Muscle of leg (tissue), 11 donors: ENCODE measurements around the gene HOXB13. TPM values are rescaled to one million over a fixed set of nuclear protein-coding genes. Genes with fewer than 3 reads are reported as not detected.
A peak's percentile ranks its signal among the peaks of the same experiment; 100 is the strongest.

Experiments used
- DNase-seq: peaks from one replicate; pipeline ENCODE4 v3.0.0; 2013
- H3K27ac ChIP-seq: one replicate; pipeline ENCODE4 v1.5.1; 2013; ENCODE audit warnings: mild to moderate bottlenecking, low read length, control low read depth
- H3K27me3 ChIP-seq: one replicate; pipeline ENCODE4 v1.6.1; 2013; ENCODE audit warnings: low read length; ENCODE audit not compliant: control insufficient read depth, insufficient read depth
- H3K36me3 ChIP-seq: one replicate; pipeline ENCODE4 v1.6.1; 2013; ENCODE audit warnings: low read length; ENCODE audit not compliant: control insufficient read depth, insufficient read depth
- H3K4me1 ChIP-seq: one replicate; pipeline ENCODE4 v1.6.1; 2013; ENCODE audit warnings: low read length; ENCODE audit not compliant: control insufficient read depth, insufficient read depth
- H3K4me3 ChIP-seq: one replicate; pipeline ENCODE4 v1.5.1; 2013; ENCODE audit warnings: low read length, control low read depth
- H3K9me3 ChIP-seq: replicated peaks from 2 replicates; pipeline ENCODE4 v1.6.1; 2013; ENCODE audit warnings: low read depth, low read length; ENCODE audit not compliant: control insufficient read depth
- WGBS: methylation state at CpG from one replicate; pipeline ENCODE4 v1.1.5; 2013; ENCODE audit warnings: missing lambda C conversion rate; ENCODE audit not compliant: insufficient coverage; 5-methylcytosine and 5-hydroxymethylcytosine counted together
- polyA plus RNA-seq, 8 donors: library from polyadenylated mRNA; unstranded; fragments of 120-200 nt; gene quantifications; one replicate each; pipeline versions ENCODE4 v1.2.1 to v1.2.3, GENCODE V29; 2013; ENCODE audit warnings: inconsistent platforms in 1 of 8, low replicate concordance in 1 of 8; ENCODE audit not compliant: insufficient read length in 8 of 8, insufficient read depth in 1 of 8
- total RNA-seq: library from RNA; stranded (reverse); fragments of 120-200 nt; gene quantifications from one replicate; pipeline ENCODE4 v1.2.4, GENCODE V29; 2013

HOXB13 gene
- total and polyA plus RNA-seq, 9 donors, result under 0.01 to 0.06 TPM; not detected in 7

DNA sequence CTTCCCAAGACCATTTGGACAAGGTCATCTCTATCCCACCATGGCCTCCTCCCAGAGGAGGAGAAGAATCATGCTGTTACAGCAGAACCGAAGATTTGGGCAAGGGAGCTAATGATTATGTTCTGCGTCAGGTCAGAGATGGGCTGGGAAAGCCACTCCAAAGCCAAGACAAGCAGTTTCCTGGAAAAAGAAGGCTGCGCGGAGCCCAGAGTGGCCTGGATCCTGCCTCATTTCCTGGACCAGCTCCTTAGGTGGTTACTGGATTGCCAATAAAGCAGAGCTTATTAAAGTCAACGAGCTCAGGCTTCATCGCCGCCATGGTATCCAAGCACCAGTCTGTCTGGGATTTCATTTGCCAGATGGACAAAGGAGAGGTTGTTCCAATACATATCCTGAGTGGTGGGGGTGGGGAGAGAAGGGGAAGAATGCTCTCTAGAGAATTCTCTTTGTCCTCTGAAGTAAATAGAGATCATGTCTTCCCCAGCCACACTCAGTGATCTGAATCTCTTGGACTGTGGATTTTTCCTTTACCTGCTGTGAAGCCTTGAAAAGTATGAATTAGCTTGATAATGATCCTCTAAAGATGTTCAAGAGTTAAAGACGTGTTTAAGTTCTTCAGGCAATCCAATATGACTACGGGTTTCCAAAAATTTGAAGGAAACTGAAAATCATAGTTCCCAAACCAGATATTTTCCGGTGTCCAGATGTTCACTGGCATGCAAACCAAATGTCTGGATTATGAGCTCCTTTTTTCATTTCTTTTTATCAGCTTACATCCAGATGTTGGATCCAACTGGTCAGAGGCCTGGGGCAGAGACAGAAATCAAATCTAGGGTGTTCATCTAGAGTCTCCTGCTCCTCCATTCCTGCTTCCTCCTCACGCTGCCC is 23.9 kb downstream of the HOXB13 start:
- Histone ChIP-seq H3K9me3 (no peaks in the 10 kb centered on the region), H3K4me3 (no peak overlapping the region), H3K36me3 (no peaks in the 10 kb centered on the region), H3K27ac (no peak overlapping the region), H3K27me3 (peaks cover 61% of the 10 kb centered on the region), H3K4me1 (peaks cover 2% of the 10 kb centered on the region)
- WGBS, result 31% methylated on average over 9 of the region's 11 CpGs
- DNase-seq, result peak; percentile 67

DNA sequence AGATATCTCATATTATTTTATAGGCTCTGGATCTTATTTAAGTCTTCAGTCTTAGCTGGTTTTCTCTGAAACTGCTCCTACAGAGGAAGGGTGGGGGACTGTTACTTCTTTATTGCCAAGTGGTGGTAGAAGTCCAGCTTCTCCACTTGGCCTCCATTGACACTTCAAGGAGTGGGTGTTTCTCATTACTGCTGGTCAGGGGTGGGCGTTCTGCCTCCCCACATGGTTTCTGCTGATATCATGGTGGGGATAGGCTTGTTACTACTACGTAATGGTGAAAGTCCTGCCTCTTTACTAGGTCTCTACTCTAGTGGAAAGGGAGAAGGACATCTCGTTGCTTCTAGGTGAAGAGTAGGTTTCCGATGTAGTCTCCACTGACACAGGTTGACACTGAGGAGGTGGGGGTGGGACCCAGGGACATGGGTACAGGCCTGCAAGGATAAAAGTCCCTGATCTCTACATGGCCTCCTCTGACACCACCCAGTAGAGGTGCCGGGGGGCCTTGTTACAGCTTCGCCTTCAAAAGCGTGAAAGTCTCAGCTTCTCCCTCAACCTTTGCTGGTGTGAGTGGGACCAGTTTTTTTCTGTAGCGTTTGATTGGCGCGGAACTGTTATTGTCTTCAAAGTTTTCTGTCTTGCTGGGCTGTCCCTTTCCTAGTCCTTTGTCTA is 26.6 kb downstream of the HOXB13 start:
- DNase-seq, result no peak
- Histone ChIP-seq H3K27me3 (peaks cover 43% of the 10 kb centered on the region), H3K36me3 (no peaks in the 10 kb centered on the region), H3K27ac (no peak overlapping the region), H3K4me1 (peaks cover 2% of the 10 kb centered on the region), H3K9me3 (no peaks in the 10 kb centered on the region), H3K4me3 (no peak overlapping the region)
- 97% methylated on average over 6 of the region's 10 CpGs for WGBS

DNA sequence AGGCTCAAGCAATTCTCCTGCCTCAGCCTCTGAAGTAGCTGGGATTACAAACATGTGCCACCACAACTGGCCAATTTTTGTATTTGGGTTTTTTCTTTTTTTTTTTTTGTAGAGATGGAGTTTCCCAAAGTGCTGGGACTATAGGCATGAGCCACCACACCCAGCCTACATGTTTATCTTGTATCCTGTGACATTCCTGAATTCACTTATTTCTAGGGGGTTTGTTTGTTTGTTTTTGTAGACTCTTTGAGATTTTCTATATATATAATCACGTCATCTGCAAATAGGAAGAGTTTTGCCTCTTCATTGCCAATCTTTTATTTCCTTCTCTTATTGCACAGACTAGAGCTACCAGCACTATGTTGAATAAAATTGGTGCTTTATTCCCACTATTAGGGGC is 35.4 kb downstream of the HOXB13 start:
- Histone ChIP-seq H3K4me1 (no peaks in the 10 kb centered on the region), H3K36me3 (no peaks in the 10 kb centered on the region), H3K27ac (no peak overlapping the region), H3K27me3 (peaks cover 15% of the 10 kb centered on the region), H3K9me3 (no peaks in the 10 kb centered on the region), H3K4me3 (no peak overlapping the region)
- no peak for DNase-seq
- WGBS, result no CpG with 5 or more reads among the region's 1 CpG

DNA sequence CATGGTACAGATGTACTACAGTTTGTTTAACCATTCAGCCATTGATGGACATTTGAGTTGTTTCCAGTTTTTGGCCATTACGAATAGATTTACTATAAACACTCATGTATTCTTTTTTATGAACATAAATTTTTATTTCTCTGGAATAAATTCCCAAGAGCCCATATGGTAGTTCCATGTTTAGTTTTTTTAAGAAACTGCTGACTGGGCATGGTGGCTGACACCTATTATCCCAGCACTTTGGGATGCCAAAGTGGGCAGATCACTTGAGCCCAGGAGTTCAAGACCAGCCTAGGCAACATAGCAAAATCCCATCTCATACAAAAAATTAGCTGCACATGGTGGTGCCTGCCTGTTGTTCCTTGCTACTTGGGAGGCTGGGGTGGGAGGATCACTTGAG is 36.5 kb downstream of the HOXB13 start:
- H3K27ac ChIP-seq, result no peak overlapping the region
- H3K27me3 ChIP-seq, result peaks cover 19% of the 10 kb centered on the region
- H3K4me1 ChIP-seq, result no peaks in the 10 kb centered on the region
- DNase-seq, result no peak
- no peaks in the 10 kb centered on the region for H3K9me3 ChIP-seq
- no CpG with 5 or more reads among the region's 1 CpG for WGBS
- no peaks in the 10 kb centered on the region for H3K36me3 ChIP-seq
- H3K4me3 ChIP-seq, result no peak overlapping the region

DNA sequence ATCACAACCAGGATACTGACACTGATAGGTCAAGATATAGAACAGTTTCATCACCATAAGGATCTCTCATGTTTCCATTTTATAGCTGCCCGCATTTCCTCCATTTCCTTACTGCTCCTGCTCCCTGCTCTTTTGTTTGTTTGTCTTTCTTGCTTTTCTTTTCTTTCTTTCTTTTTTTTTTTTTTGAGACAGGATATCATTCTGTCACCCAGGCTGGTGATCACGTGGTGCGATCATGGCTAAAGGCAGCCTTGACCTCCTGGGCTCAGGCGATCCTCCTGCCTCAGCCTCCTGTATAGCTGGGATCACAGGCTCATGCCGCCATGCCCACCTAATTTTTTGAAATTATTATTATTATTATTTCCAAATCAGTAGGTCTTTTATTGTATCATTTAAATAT is 37.9 kb downstream of the HOXB13 start:
- Histone ChIP-seq H3K27ac (no peak overlapping the region), H3K36me3 (no peaks in the 10 kb centered on the region), H3K4me3 (no peak overlapping the region), H3K4me1 (no peaks in the 10 kb centered on the region), H3K27me3 (peaks cover 11% of the 10 kb centered on the region), H3K9me3 (no peaks in the 10 kb centered on the region)
- no peak for DNase-seq
- WGBS, result no CpG with 5 or more reads among the region's 5 CpGs

DNA sequence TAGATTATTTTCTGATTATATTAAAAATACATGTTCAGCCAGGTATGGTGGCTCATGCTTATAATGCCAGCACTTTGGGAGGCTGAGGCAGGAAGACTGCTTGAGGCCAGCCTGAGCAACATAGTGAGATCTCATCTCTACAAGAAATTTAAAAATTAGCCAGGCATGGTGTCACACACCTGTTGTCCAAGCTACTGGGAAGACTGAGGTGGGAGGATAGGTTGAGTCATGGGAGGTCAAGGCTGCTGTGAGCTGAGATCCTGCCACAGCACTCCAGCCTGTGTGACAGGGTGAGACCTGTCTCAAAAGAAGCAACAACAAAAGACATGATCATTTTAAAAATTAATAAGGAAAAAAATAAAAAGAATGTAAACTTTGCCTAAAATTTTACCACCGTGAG is 46.9 kb downstream of the HOXB13 start:
- no CpG with 5 or more reads among the region's 1 CpG for WGBS
- DNase-seq, result no peak
- peaks cover 6% of the 10 kb centered on the region for H3K4me1 ChIP-seq

DNA sequence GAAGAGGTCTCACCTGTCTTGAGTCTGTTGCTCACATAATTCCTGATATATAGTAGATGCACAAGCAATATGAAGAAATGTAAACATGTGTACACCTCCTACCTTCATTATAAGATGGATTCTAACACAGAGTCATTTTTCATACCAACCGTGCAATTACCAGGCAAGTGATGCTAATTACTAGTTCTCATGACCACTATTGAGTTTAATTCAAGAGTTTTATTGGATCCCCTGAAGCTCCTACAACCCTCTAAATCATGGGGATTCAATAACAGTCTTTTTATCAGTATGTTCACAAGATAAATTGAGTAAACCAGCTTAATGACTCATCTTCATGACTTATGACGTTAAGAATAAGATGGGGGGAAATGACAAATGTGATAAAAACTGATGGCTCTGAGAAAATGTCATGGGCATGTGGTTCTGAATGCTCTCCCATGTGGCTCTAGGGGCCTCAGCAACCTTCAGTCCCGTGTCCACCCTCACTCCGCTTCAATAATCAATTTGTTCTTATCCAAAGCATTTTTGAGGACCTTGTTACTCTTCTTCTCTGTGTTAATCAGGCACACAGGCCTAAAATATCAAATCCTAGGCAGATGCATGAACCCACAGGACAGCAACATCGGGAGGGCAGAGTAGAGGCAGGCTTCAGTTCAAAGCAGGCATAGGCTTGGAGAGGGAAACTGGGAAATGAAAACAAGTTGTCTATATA is 49.0 kb downstream of the HOXB13 start:
- Histone ChIP-seq H3K4me1 (peaks cover 6% of the 10 kb centered on the region), H3K27ac (no peak overlapping the region), H3K9me3 (no peaks in the 10 kb centered on the region), H3K27me3 (peaks cover 42% of the 10 kb centered on the region), H3K4me3 (no peak overlapping the region), H3K36me3 (no peaks in the 10 kb centered on the region)
- DNase-seq, result no peak
- 83% methylated on average over 2 of the region's 5 CpGs for WGBS

More for the DNA sequence above, 46.9 kb downstream of the HOXB13 start:
- Histone ChIP-seq H3K36me3 (no peaks in the 10 kb centered on the region), H3K4me3 (no peak overlapping the region), H3K27ac (no peak overlapping the region), H3K27me3 (peaks cover 39% of the 10 kb centered on the region), H3K9me3 (no peaks in the 10 kb centered on the region)

DNA sequence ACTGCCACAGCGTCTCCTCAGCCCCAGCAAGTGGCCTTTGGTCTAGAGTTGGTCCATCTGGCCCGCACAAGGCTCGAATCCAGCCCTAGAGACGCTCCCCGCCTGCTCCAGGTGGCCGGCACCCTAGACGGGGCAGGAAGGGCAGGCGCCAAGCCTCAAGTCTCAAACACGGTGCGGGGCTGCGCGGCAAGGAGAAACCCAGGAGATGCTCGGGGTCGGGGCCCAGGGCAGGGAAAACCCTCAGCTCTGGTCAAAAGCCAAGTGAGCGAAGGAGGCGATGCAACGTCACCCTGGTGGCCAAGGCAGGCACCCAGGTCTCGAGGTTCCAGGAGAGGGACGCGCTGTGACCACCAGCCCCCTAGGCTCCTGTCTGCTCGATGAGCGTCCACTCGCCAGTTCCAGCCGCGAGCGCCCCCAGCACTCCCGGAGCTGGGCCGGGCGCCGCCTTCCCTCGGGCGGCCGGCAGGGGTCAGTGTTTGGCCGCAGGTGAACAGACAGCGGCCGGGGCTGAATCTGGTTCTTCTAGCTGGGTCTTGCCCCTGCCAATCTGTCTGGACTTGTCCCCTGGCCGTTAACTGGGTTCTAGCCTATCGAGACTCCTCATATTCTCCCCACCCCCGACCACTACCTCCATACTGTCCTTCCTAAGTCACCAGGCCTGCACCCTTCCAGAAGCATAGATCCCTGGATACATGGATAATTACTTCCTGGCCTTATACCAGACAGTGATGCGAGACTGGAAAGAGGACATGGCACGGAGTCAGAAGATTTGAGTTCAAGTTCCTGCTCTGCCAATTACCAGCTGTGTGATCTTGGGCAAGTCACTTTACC is 50.2 kb downstream of the HOXB13 start:
- Histone ChIP-seq H3K36me3 (no peaks in the 10 kb centered on the region), H3K9me3 (no peaks in the 10 kb centered on the region), H3K27ac (no peak overlapping the region), H3K27me3 (peaks cover 44% of the 10 kb centered on the region), H3K4me3 (no peak overlapping the region), H3K4me1 (peaks cover 6% of the 10 kb centered on the region)
- peak; percentile 50 for DNase-seq
- WGBS, result 2% methylated on average over 39 of the region's 41 CpGs

DNA sequence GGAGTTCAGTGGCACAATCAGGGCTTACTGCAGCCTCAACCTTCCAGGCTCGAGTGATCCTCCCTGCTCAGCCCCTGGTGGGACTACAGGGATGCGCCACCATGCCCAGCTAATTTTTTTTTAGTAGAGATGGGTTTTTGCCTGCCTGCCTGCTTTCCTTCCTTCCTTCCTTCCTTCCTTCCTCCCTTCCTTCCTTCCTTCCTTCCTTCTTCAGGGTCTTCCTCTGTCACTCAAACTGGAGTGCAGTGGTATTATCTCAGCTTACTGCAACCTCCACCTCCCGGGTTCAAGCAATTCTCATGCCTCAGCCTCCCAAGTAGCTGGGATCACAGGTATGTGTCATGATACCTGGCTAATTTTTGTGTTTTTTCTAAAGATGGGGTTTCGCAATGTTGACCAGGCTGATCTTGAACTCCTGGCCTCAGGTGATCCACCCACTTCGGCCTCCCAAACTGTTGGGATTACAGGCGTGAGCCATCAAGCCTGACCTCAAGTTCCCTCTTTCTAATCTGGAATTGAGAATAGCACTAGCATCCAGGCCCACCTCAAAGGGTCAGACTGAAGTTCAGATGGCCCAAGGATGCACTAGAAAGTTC is 51.5 kb downstream of the HOXB13 start:
- H3K4me1 ChIP-seq, result peaks cover 7% of the 10 kb centered on the region
- H3K27ac ChIP-seq, result no peak overlapping the region
- H3K36me3 ChIP-seq, result no peaks in the 10 kb centered on the region
- no peak for DNase-seq
- H3K9me3 ChIP-seq, result no peaks in the 10 kb centered on the region
- no peak overlapping the region for H3K4me3 ChIP-seq
- H3K27me3 ChIP-seq, result peaks cover 41% of the 10 kb centered on the region
- 94% methylated on average over 2 of the region's 6 CpGs for WGBS
